GM12874 (cell line): ENCODE data around the gene PDLIM5.

Source experiments
- TF ChIP-seq, protein P1 (sequence below): IDR thresholded peaks from 2 replicates; pipeline ENCODE4 v1.5.1; 2011; ENCODE audit warnings: low read depth, mild to moderate bottlenecking, control low read depth, low read length, moderate library complexity; ENCODE audit not compliant: insufficient read depth

The PDLIM5 gene

DNA sequence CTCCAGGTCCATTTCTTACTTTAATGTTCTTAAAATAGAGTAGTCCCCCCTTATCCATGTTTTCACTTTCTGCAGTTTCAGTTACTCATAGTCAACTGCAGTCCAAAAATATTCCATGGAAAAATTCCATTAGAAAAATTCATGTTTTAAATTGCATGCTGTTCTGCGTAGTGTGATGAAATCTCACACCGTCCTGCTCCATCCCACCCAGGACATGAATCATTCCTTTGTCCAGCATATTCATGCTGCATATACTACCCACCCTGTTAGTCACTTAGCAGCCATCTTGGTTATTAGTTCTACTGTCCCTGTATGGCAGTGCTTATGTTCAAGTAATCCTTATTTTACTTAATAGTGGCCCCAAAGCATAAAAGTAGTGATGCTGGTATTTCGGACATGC is 5.4 kb upstream of the PDLIM5 start:
- TF ChIP-seq, protein P1, sequence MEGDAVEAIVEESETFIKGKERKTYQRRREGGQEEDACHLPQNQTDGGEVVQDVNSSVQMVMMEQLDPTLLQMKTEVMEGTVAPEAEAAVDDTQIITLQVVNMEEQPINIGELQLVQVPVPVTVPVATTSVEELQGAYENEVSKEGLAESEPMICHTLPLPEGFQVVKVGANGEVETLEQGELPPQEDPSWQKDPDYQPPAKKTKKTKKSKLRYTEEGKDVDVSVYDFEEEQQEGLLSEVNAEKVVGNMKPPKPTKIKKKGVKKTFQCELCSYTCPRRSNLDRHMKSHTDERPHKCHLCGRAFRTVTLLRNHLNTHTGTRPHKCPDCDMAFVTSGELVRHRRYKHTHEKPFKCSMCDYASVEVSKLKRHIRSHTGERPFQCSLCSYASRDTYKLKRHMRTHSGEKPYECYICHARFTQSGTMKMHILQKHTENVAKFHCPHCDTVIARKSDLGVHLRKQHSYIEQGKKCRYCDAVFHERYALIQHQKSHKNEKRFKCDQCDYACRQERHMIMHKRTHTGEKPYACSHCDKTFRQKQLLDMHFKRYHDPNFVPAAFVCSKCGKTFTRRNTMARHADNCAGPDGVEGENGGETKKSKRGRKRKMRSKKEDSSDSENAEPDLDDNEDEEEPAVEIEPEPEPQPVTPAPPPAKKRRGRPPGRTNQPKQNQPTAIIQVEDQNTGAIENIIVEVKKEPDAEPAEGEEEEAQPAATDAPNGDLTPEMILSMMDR = no peak

DNA sequence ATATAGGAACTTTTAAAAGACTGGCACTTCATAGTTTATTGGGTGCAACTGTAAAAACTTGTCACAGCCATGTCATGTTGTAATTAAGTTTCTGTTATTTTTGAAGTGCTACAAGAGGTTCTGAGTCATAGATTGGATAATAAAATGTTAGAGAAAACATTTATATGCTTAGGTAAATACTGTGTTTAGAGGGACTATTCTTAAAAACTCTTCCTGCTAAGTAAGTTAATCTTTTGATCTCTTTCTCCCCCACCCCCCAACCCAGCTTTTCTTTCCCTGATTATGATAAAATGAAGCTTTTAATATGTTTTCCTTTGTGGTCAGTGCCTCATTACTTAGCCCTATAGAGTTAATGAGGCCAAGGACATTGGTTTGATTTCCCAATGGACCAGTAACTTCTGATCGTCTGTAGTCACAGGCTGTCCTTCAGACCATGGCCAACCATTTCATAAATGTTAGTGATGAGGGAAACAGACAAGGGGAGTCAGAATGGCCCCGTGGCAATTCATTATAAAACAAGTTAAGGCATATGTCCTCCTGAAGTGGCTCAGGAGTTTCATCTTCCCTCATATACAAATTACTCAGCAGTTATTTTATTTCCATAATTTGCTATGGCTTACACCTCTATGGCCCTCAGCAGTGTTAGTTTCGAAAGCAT is 3.9 kb upstream of the PDLIM5 start:
- TF ChIP-seq, protein P1 = no peak

DNA sequence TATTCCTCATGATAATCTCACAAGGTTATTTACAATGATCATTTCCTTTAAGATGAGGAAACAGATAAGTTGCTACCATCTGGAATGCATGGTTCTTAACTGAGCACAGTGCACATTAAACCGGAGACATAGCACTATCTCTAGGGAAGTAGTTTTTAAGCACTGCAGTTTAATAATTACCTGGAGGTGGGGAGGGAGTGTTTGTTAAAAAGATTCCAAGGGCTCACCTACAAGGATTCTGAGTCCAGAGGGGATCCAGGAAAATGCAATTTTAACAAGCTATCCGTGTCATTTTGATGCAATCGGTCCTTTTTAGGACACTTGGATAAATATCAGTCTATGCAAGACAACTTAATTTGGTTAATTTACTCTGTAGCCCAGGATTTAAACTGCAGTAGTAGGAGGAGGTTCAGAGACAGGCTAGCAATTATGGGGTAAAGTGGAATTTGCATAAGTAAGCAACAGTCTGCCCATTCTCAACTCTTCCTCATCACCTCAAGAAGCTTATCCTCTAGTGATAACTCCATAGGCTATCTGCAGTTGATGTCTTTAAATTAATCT is 2.8 kb upstream of the PDLIM5 start:
- TF ChIP-seq, protein P1 = no peak

DNA sequence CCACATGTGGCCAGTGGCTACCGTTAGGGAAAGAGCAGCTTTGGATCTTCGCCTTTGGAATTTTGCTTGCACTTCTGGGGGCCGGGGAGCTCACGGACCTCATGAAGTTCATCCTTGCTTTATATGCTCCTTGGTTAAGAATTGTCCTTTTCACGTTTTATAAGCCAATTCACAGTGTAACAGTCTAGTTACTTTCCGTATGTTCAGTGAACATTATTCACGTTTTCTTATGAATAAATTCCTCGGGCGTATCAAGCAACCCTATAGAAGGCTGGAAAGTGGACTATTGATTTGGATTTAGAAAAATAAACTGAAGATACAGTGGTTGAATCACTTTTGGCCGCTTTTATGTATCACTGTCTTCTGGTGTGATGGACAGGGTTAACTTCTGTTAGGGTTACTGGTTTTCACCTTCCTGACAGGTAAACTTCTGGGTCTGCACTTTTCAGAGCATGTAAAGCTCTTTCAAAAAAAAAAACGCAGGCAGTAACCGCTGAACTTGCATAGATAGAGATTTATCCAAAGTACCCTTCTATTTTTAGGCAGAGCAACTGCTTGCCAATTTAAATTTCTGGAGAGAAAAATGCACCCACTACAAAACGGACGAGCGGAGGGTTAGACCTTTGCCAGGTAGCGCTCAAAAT is 569 bp upstream of the PDLIM5 start:
- TF ChIP-seq, protein P1 = no peak

DNA sequence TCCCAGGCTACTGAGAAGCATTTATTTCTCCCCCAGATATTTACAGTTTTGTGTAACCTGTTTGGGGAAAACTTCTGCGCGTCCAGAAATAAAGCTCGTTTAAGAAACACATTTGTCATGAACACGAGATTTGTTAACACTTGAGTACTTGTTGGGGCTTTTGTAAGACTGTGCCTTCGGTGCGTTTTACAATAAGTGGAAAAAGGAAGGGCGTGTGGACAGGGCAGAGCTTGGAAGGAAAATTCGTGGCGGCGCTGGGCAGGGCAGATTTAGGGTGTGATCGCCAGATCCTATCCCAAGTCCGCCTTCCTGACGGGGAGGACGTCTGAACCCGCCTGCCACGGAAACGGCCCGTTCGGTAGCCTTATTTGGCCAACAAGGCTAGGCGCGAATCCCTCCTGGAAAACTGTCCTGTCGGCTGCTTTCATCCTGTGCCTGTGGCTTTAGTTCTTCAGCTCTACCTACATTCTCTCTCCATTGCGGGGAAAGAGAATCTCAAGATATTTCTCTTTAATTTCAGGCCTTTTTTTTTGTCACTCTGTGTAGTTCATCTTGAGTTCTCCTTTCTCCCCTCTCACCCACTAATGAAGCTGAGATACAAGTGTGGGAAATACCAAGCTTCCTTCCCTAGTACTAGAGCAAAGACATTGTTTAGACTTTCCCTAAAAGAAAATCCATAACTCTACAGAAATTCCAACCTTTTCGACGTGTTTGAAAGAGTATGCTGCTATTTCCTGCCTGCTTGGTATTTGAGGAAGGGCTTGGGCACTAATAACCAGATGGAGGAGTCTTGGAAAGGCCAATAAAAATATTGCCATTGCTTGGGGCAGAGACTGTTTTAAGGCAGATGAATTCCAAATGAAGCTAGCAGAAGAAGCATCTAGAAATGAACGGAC is 982 bp downstream of the PDLIM5 start:
- TF ChIP-seq, protein P1 = no peak

DNA sequence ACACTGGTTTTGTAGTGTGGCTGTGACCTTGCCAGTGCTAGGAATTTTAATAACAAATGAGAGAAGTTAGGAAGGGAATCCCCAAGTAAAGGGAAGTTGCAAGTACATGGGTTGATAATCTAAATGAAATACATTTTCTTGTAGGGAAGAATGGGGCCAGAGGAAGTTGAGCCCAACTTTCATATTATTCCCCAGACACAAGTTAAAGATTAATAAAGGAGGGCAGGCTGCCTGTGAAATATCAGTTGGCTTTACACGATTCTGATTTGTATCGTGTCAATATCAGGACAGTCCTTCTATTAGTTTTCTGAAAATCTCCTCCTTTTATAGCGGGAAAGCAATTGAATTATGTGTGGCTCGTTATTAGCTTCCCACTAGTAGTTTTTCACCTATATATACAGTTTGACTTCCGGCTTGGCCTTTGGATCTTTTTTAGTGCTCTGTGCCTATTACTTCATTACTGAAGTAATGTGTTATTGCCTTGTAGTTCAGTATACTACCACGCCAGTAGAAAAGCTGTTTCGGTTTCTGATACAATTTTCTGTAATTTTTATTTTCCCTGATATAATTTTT is 1.7 kb downstream of the PDLIM5 start:
- TF ChIP-seq, protein P1 = no peak

DNA sequence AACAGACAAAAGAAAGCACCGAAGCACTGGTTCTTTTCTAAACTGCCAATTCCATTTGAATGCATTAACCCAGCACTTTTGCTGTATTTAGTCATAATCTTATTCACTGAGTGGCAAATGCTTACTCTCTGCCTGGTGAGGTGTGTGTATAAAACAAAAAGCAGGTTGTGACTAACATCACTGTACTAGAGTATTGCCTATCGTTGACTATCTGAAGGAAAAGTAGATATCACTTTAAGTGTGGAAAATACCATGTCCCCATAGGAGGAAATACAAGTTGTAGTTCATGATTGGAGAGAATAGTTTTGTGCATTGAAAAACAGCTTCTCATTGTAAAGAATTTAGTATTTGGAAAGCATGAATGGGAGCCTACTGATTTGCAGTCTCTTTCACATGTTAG is 2.7 kb downstream of the PDLIM5 start:
- TF ChIP-seq, protein P1 = no peak
